ENCODE measurements around the gene PIP4K2A.

DNA sequence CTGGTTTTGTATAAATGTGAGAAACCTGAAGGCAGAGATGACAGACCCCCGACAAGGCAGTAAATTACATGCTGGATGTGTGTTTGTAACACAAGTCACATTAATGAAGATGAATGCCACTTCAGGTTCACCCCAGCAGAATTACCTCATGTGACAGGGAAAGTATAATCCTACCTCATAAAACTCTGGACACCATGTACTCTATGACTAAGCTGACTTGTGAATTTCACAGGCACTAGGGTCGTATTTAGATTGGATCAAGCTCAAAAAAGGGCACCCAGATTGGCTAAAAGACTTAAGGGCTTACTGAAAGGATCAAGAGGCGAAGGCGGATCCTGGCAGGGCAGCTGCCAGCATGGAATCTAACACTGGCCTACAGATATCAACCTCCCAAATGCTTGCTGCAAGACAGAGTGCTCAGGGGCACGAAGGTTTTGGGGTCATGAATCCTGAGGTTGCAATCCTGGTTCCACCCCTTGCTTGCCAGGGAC is 161.4 kb downstream of the PIP4K2A start:
- no peak for TF ChIP-seq POLR2A (IDR thresholded peaks at IDR 0.05)
- TF ChIP-seq, protein P1, sequence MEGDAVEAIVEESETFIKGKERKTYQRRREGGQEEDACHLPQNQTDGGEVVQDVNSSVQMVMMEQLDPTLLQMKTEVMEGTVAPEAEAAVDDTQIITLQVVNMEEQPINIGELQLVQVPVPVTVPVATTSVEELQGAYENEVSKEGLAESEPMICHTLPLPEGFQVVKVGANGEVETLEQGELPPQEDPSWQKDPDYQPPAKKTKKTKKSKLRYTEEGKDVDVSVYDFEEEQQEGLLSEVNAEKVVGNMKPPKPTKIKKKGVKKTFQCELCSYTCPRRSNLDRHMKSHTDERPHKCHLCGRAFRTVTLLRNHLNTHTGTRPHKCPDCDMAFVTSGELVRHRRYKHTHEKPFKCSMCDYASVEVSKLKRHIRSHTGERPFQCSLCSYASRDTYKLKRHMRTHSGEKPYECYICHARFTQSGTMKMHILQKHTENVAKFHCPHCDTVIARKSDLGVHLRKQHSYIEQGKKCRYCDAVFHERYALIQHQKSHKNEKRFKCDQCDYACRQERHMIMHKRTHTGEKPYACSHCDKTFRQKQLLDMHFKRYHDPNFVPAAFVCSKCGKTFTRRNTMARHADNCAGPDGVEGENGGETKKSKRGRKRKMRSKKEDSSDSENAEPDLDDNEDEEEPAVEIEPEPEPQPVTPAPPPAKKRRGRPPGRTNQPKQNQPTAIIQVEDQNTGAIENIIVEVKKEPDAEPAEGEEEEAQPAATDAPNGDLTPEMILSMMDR (IDR thresholded peaks at IDR 0.05), result no peak
